Subcutaneous abdominal adipose tissue (tissue), 5 donors: ENCODE data around the gene GMPS.
"Not testable (repeated sequence)": the region's sequence is repeated elsewhere in the genome, so short reads cannot be mapped to it uniquely, and the experiment has no call there.

Experiments
- H3K27ac ChIP-seq: one replicate; pipeline ENCODE4 v1.7.0; 2013; ENCODE audit warnings: low read depth, mild to moderate bottlenecking, inconsistent platforms, low read length, moderate library complexity
- H3K27me3 ChIP-seq, 5 donors: one replicate each; pipeline ENCODE4 v1.7.0; 2013; ENCODE audit warnings: low read length in 5 of 5, inconsistent platforms in 1 of 5; ENCODE audit not compliant: control insufficient read depth in 5 of 5, insufficient read depth in 4 of 5
- H3K36me3 ChIP-seq, 5 donors: one replicate each; pipeline ENCODE4 v1.7.0; 2013; ENCODE audit warnings: low read length in 5 of 5; ENCODE audit not compliant: control insufficient read depth in 5 of 5, insufficient read depth in 5 of 5
- H3K4me1 ChIP-seq, 5 donors: one replicate each; pipeline ENCODE4 v1.7.0; 2013; ENCODE audit warnings: low read length in 5 of 5, mild to moderate bottlenecking in 3 of 5, moderate library complexity in 1 of 5; ENCODE audit not compliant: control insufficient read depth in 5 of 5, insufficient read depth in 5 of 5
- H3K4me3 ChIP-seq, 5 donors: one replicate each; pipeline ENCODE4 v1.7.0; 2013; ENCODE audit warnings: low read length in 5 of 5, low read depth in 1 of 5
- H3K9ac ChIP-seq, 5 donors: one replicate each; pipeline ENCODE4 v1.7.0; 2013; ENCODE audit warnings: low read length in 5 of 5, mild to moderate bottlenecking in 4 of 5, moderate library complexity in 3 of 5
- H3K9me3 ChIP-seq, 5 donors: one replicate each; pipeline ENCODE4 v1.7.0; 2013; ENCODE audit warnings: low read length in 5 of 5; ENCODE audit not compliant: control insufficient read depth in 5 of 5
- donor health status: healthy.
- donor health status: healthy.
- donor health status: healthy.
- donor health status: healthy.
- donor health status: healthy.

The GMPS gene

DNA sequence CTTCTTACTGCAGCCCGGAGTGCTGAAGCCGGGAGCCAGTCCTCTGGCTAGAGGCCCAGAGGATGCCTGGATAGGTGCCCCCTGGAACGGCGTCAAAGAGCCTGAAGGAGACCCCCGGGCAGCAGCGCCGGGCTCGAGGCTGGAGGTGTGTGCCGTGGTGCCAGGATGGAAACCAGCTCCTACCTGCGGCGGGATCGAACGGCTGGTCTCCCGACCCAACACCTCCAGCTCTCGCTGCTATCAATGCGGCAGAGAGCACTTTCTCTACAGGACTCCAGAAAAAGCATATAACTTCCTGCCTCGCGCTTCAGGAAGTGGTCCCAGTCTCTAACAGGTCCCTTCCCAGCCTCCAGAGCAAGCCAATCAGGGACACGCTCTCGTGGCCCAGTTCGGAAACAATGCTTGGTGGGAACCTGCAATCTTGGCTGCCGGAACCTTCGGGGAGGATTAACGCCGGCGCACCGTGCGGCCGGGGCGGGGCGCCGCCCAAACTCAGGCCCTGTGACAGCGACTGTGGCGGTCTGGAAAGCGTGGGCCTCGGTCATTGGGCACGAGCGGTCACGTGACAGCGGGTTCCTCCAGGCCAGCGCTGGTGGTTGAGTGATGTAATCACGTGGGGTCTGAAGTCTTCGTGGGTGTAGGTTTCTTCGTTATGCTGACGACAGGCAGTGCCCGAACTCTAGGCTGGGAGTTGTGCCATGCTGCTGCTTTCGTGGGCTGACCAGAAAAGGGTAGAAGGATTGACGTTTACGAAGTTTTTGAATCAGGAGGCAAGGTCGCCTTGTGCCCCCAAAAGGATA lies 16.1 kb upstream of the GMPS start, which contains the start of gene SLC33A1:
SLC33A1 (minus strand) TSS at position 287 of the 800 bp plus-strand sequence. CDS start 430 bp downstream, outside the sequence.
- Histone ChIP-seq H3K4me3 (peak within 1 kb of the TSS; percentile 84 to 99 (median 94)), H3K36me3 (no peaks in the 10 kb centered on the region), H3K9me3 (no peaks in the 10 kb centered on the region), H3K27ac (peak within 1 kb of the TSS; percentile 96), H3K9ac (peak within 1 kb of the TSS; percentile 84 to 97 (median 96)), H3K27me3 (peaks cover 0 to 4% (median 0%) of the 10 kb centered on the region in 5 donors), H3K4me1 (peaks cover 16 to 47% (median 41%) of the 10 kb centered on the region in 5 donors)

DNA sequence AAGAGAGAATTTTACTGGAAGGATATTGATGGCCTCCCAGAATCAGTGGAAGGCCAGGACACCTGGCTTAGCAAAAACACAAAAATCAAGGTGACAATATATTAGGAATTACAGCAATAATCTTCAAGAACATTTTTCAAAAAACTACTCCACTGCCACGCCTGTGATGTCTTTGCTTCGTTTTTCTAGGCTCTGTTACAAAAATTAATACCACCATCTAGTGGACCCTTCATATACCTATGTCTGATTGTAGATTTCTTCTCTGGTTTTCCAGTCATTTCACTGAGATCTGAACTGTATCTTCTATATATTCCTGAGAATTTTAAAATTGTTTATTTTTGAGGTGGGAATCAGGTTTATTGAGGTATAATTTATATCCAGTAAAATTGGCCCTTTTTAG lies 10.6 kb upstream of the GMPS start:
- peaks cover 0 to 4% (median 1%) of the 10 kb centered on the region in 5 donors for H3K4me1 ChIP-seq
- H3K27me3 ChIP-seq, result no peaks in the 10 kb centered on the region
- no peaks in the 10 kb centered on the region for H3K9me3 ChIP-seq
- no peak overlapping the region for H3K27ac ChIP-seq
- H3K4me3 ChIP-seq, result no peak overlapping the region
- no peak overlapping the region for H3K9ac ChIP-seq
- H3K36me3 ChIP-seq, result no peaks in the 10 kb centered on the region

DNA sequence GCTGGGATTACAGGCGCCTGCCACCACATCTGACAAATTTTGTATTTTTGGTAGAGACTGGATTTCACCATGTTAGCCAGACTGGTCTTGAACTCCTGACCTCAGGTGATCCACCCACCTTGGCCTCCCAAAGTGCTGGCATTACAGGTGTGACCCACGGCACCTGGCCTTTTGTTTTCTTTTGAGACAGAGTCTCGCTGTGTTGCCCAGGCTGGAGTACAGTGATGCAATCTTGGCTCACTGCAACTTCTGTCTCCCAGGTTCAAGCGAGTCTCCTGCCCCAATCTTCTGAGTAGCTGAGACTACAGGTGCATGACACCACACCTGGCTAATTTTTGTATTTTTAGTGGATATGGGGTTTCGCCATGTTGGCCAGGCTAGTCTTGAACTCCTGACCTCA lies 10.0 kb upstream of the GMPS start:
- H3K4me3 ChIP-seq, H3K27ac ChIP-seq, H3K9ac ChIP-seq, H3K27me3 ChIP-seq, H3K4me1 ChIP-seq, H3K36me3 ChIP-seq, H3K9me3 ChIP-seq: not testable (repeated sequence)

DNA sequence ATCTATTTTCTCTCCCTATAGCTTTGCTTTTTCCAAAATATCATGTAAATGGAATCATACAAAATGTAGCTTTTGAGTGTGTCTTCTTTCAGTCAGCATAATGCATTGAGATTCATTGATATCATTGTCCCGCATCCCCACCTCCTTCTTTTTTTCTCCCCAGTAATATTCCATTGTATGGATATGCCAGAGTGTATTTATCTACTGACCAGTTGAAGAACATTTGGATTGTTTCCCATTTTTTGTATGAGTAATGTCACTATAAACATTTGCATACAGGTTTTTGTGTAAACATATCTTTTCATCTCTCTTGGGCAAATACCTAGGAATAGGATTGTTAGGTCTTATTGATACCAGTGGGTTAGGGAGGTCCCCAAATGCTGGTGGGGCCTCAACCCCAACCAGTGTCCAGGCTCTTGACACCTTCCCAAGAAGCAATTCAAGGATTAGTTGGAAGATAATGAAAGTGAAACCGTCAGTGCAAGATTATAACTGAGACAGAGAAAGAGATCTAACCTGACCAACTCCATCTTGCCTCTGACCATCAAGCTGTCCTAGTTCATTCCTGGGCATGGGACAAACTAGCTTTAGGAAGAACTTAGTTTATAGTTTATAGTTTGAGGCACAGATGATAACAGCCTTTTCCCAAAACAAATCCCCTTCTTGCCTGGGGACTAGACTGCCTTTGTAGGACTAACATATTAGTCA lies 8.8 kb upstream of the GMPS start:
- Histone ChIP-seq H3K9me3 (no peaks in the 10 kb centered on the region), H3K27ac (no peak overlapping the region), H3K9ac (no peak overlapping the region), H3K36me3 (no peaks in the 10 kb centered on the region), H3K27me3 (no peaks in the 10 kb centered on the region), H3K4me1 (no peaks in the 10 kb centered on the region), H3K4me3 (no peak overlapping the region)

DNA sequence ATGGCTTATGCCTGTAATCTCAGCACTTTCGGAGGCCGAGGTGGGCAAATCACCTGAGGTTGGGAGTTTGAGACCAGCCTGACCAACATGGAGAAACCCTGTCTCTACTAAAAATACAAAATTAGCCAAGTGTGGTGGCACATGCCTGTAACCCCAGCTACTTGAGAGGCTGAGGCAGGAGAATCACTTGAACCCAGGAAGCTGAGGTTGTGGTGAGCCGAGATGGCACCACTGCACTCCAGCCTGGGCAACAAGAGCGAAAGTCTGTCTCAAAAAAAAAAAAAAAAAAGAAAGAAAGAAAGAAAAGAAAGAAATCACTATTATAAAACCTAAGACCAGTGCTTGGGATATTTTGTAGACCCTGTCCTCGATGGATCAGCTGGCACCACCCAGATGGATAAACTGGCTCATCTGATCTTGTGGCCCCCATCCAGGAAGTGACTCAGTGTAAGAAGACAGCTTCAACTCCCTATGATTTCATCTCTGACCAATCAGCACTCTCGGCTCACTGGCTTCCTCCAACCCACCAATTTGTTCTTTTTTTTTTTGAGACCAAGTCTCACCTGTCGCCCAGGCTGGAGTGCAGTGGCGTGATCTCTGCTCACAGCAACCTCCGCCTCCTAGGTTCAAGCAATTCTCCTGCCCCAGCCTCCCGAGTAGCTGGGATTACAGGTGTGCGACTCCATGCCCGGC lies 8.0 kb upstream of the GMPS start:
- not testable (repeated sequence) for H3K4me1 ChIP-seq, H3K4me3 ChIP-seq, H3K27ac ChIP-seq, H3K9me3 ChIP-seq, H3K9ac ChIP-seq, H3K36me3 ChIP-seq, H3K27me3 ChIP-seq

DNA sequence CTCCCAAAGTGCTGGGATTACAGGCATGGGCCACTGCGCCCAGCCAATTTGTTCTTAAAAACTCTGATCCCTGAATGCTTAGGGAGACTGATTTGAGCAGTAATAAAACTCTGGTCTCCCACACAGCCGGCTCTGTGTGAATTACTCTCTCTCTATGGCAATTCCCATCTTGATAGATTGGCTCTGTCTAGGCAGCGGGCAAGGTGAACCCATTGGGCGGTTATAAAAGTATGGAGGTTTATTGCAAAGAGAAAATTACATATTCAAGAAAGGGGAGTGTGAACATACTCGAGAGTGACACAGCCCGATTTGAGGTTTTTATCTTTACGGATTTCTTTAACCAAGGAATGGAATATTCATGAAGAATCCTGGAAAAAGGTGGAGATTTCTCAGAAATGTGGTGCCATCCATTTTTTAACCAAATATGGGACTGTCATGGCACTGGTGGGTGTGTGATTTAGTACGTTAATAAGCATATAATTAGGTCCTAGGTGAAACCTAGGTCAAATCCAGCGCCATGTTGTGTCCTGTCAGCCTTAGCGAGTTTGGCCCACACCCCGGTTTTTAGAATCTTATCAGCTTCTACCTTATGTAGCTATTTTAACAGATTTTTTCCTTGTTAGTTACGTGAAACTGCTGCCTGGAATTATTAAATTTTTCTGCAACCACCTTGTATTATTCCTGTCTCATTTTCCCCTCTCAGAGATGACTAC lies 7.2 kb upstream of the GMPS start:
- no peak overlapping the region for H3K27ac ChIP-seq
- no peak overlapping the region for H3K4me3 ChIP-seq
- H3K36me3 ChIP-seq, result no peaks in the 10 kb centered on the region
- H3K27me3 ChIP-seq, result no peaks in the 10 kb centered on the region
- no peaks in the 10 kb centered on the region for H3K4me1 ChIP-seq
- H3K9me3 ChIP-seq, result no peaks in the 10 kb centered on the region
- no peak overlapping the region for H3K9ac ChIP-seq

DNA sequence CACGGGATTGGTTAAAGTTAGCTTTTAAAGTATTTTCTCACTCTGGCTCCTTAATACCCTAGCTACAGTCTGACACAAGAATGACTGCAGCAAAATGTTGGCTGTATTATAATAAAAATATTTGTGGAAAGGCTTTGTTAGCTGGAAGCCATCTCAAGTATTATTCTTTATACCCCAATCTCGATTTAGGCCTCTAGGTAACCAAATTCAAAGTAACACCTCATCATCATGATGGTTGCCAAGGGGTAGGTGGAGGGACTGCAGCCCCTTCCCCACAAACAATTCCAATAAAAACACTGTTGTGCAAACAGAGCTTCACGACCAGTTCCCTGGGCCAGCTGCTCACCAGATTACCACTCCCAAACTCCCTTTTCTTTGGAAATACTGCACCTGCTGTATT lies 759 bp upstream of the GMPS start:
- H3K9ac ChIP-seq, result peak overlapping the region; percentile 52 to 83 (median 66)
- peak overlapping the region; percentile 64 to 94 (median 75) for H3K4me3 ChIP-seq
- no peaks in the 10 kb centered on the region for H3K9me3 ChIP-seq
- peaks cover 0 to 19% (median 15%) of the 10 kb centered on the region in 5 donors for H3K4me1 ChIP-seq
- no peaks in the 10 kb centered on the region for H3K27me3 ChIP-seq
- H3K27ac ChIP-seq, result peak overlapping the region; percentile 57
- H3K36me3 ChIP-seq, result no peaks in the 10 kb centered on the region

DNA sequence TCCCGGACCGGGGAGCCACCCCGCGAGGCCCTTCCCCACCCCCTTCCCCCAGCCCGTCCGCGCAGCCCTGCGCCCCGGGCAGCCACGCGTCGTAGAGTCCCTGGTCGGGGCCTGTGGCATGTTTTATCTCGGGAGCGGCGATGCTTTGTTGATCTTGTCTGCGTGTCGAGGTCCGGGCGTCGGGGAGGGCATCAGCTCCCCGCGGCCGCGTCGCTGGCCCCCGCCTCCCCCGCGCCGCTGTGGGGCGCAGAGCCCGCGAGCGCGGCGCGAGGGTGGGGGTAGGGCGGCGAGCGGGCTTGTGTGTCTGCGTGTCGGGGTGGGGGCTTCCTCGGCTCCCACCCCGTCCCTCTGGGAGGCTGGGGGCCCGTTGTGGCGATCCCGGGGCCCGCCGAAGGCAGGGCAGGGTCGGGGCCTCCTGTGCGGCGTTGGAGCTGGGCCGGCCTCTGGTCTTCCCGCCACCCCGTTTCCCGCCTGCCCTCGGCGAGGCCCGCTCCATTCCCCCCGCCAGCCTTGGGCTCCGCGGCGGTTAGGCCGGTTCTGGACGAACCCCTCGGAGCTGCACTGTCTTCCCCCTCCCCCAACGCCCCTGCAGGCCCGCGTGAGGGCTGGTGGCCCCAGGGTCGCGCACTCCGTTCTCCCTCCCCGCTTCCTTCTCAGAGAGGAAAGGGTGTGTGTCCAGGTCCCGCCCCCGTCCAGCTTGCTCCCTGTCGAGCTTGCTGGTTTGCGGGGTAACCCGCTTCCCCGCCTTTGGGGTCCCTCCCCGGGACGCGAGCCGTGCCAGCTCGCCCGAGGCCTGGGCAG lies 695 bp downstream of the GMPS start:
- no peaks in the 10 kb centered on the region for H3K9me3 ChIP-seq
- H3K27ac ChIP-seq, result peak overlapping the region; percentile 94
- no peaks in the 10 kb centered on the region for H3K36me3 ChIP-seq
- H3K9ac ChIP-seq, result peak overlapping the region in 4 of 5 donors; percentile 83 to 92 (median 87)
- peaks cover 0 to 19% (median 16%) of the 10 kb centered on the region in 5 donors for H3K4me1 ChIP-seq
- no peaks in the 10 kb centered on the region for H3K27me3 ChIP-seq
- H3K4me3 ChIP-seq, result peak overlapping the region; percentile 76 to 94 (median 87)

DNA sequence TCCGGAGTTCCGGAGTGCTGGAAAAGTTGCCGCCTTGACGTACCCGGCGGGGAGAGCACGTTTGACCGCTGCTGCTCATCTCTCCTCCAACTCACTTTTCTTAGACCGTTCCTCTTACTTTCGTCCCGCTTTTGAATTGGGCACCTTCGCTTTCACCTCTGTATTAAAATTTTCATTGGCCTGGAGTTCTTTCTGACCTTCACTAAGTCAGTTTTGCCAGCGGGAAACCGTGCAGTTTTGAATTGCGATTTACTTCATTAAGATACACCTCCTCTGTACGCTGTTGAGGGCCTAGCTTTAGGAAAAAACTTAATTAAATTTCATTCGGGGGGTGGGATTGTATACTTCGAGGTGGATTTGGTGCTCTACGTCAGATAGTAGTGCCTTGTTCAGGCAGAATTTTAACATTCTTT lies 1.3 kb downstream of the GMPS start:
- Histone ChIP-seq H3K36me3 (no peaks in the 10 kb centered on the region), H3K27ac (peak overlapping the region; percentile 94), H3K4me1 (peaks cover 0 to 19% (median 16%) of the 10 kb centered on the region in 5 donors), H3K4me3 (peak overlapping the region; percentile 76 to 94 (median 87)), H3K9me3 (no peaks in the 10 kb centered on the region), H3K9ac (peak overlapping the region; percentile 63 to 92 (median 83)), H3K27me3 (no peaks in the 10 kb centered on the region)
